Measurements from ENCODE around the gene KIAA0232.
"Not testable (repeated sequence)": the region's sequence is repeated elsewhere in the genome, so short reads cannot be mapped to it uniquely, and the experiment has no call there.

Gene KIAA0232

GRCh38 chr4:6820695-6821094 lies 38.2 kb downstream of the KIAA0232 start:
- Histone ChIP-seq H3K27ac (ENCODE audit: low read length) (no peak overlapping the region), H3K36me3 (ENCODE audit: control insufficient read depth in 1 of 2, insufficient read depth in 2 of 2, low read length in 2 of 2) (peaks cover 9 to 14% of the 10 kb centered on the region in 2 donors), H3K4me1 (ENCODE audit: control insufficient read depth in 1 of 2, insufficient read depth in 2 of 2, low read length in 2 of 2) (no peaks in the 10 kb centered on the region), H3K4me3 (ENCODE audit: low read depth in 1 of 2, low read length in 2 of 2) (no peak overlapping the region), H3K27me3 (ENCODE audit: low read depth, low read length) (no peaks in the 10 kb centered on the region), H3K9me3 (ENCODE audit: control insufficient read depth in 1 of 2, low read length in 2 of 2) (peaks cover 0 to 14% of the 10 kb centered on the region in 2 donors)

DNA sequence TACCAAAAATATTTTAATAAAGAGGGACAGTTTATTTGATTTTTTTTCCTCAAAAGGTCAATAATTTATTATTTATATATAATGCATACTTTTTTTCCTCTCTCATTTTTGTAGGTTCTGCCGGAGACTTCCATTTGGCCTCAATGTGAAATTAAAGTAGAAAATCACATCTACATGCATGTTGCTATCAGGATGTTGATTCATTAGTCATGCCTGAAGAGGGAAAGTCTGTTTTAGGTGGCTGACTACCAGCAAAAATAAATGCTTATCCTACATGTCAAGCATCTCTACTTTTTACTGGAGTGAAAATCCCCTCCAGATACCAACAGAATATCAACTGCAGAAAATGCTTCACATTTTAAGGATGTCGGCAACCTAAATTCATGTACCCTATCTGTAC lies 41.5 kb downstream of the KIAA0232 start:
- Histone ChIP-seq H3K9me3 (ENCODE audit: control insufficient read depth in 1 of 2, low read length in 2 of 2) (peaks cover 0 to 10% of the 10 kb centered on the region in 2 donors), H3K4me3 (ENCODE audit: low read depth in 1 of 2, low read length in 2 of 2) (no peak overlapping the region), H3K36me3 (ENCODE audit: control insufficient read depth in 1 of 2, insufficient read depth in 2 of 2, low read length in 2 of 2) (peaks cover 9 to 14% of the 10 kb centered on the region in 2 donors), H3K27me3 (ENCODE audit: low read depth, low read length) (no peaks in the 10 kb centered on the region), H3K4me1 (ENCODE audit: control insufficient read depth in 1 of 2, insufficient read depth in 2 of 2, low read length in 2 of 2) (no peaks in the 10 kb centered on the region), H3K27ac (ENCODE audit: low read length) (no peak overlapping the region)

DNA sequence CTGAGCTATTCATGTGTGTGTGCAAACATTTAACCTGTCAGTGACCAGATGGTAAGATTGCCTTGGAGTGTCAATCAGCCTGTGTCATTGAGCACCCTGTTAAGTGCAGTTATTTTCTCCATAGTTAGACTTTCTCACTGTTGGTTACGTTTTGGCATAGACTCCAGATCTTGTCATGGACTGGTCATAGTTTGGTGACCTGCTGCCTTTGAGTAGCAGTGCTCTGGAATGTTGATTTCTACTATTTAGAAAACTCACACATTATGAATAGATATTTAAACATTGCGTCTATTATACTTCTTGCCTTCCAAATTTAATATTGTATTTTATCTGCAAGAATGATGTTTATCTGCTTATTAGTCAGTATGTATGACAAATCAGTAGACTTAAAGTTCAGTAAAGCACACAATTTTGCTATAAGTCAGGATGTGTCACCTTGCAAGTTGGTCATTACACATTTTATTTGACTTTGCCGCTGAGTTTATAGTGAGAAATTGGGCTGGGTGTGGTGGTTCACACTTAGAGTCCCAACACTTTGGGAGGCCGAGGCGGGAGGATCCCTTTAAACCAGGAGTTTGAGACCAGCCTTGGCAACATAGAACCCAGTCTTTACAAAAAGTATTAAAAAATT lies 42.4 kb downstream of the KIAA0232 start:
- peaks cover 12 to 18% of the 10 kb centered on the region in 2 donors for H3K36me3 ChIP-seq (ENCODE audit: control insufficient read depth in 1 of 2, insufficient read depth in 2 of 2, low read length in 2 of 2)
- no peaks in the 10 kb centered on the region for H3K4me1 ChIP-seq (ENCODE audit: control insufficient read depth in 1 of 2, insufficient read depth in 2 of 2, low read length in 2 of 2)
- H3K4me3 ChIP-seq (ENCODE audit: low read depth in 1 of 2, low read length in 2 of 2): no peak overlapping the region
- H3K27ac ChIP-seq (ENCODE audit: low read length): no peak overlapping the region
- H3K9me3 ChIP-seq (ENCODE audit: control insufficient read depth in 1 of 2, low read length in 2 of 2): peaks cover 0 to 9% of the 10 kb centered on the region in 2 donors
- H3K27me3 ChIP-seq (ENCODE audit: low read depth, low read length): no peaks in the 10 kb centered on the region

DNA sequence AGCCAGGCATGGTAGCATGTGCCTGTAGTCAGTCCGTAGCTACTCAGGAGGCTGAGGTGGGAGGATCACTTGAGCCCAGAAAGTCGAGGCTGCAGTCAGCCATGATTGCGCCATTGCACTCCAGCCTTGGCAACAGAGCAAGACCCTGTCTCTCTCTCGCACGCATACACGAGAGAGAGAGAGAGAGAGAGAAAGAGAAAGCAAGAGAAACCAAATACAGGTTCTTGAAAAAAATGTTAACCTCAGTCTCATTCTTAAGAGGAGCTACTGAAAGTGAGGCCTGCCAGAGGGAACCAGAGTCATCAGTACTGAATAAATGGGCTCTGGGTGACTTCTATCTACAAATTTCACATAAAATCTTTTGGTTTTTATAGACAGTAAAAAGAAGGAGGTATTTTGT lies 42.9 kb downstream of the KIAA0232 start:
- H3K4me1 ChIP-seq (ENCODE audit: control insufficient read depth in 1 of 2, insufficient read depth in 2 of 2, low read length in 2 of 2): no peaks in the 10 kb centered on the region
- no peaks in the 10 kb centered on the region for H3K27me3 ChIP-seq (ENCODE audit: low read depth, low read length)
- peaks cover 12 to 20% of the 10 kb centered on the region in 2 donors for H3K36me3 ChIP-seq (ENCODE audit: control insufficient read depth in 1 of 2, insufficient read depth in 2 of 2, low read length in 2 of 2)

GRCh38 chr4:6826781-6827508 lies 44.4 kb downstream of the KIAA0232 start:
- peaks cover 12 to 20% of the 10 kb centered on the region in 2 donors for H3K36me3 ChIP-seq (ENCODE audit: control insufficient read depth in 1 of 2, insufficient read depth in 2 of 2, low read length in 2 of 2)
- H3K27ac ChIP-seq (ENCODE audit: low read length): no peak overlapping the region
- no peaks in the 10 kb centered on the region for H3K27me3 ChIP-seq (ENCODE audit: low read depth, low read length)
- H3K4me1 ChIP-seq (ENCODE audit: control insufficient read depth in 1 of 2, insufficient read depth in 2 of 2, low read length in 2 of 2): no peaks in the 10 kb centered on the region
- H3K4me3 ChIP-seq (ENCODE audit: low read depth in 1 of 2, low read length in 2 of 2): no peak overlapping the region
- H3K9me3 ChIP-seq (ENCODE audit: control insufficient read depth in 1 of 2, low read length in 2 of 2): no peaks in the 10 kb centered on the region

More for the DNA sequence above, 42.9 kb downstream of the KIAA0232 start:
- Histone ChIP-seq H3K27ac (ENCODE audit: low read length) (no peak overlapping the region), H3K9me3 (ENCODE audit: control insufficient read depth in 1 of 2, low read length in 2 of 2) (peaks cover 0 to 5% of the 10 kb centered on the region in 2 donors), H3K4me3 (ENCODE audit: low read depth in 1 of 2, low read length in 2 of 2) (no peak overlapping the region)

- no peaks in the 10 kb centered on the region for H3K9me3 ChIP-seq (ENCODE audit: control insufficient read depth in 1 of 2, low read length in 2 of 2)
- H3K4me3 ChIP-seq (ENCODE audit: low read depth in 1 of 2, low read length in 2 of 2): no peak overlapping the region
- peaks cover 12 to 20% of the 10 kb centered on the region in 2 donors for H3K36me3 ChIP-seq (ENCODE audit: control insufficient read depth in 1 of 2, insufficient read depth in 2 of 2, low read length in 2 of 2)
- no peak overlapping the region for H3K27ac ChIP-seq (ENCODE audit: low read length)
- no peaks in the 10 kb centered on the region for H3K4me1 ChIP-seq (ENCODE audit: control insufficient read depth in 1 of 2, insufficient read depth in 2 of 2, low read length in 2 of 2)
- H3K27me3 ChIP-seq (ENCODE audit: low read depth, low read length): no peaks in the 10 kb centered on the region
Measured at GRCh38 chr4:6829086-6829485, 46.6 kb downstream of the KIAA0232 start.

DNA sequence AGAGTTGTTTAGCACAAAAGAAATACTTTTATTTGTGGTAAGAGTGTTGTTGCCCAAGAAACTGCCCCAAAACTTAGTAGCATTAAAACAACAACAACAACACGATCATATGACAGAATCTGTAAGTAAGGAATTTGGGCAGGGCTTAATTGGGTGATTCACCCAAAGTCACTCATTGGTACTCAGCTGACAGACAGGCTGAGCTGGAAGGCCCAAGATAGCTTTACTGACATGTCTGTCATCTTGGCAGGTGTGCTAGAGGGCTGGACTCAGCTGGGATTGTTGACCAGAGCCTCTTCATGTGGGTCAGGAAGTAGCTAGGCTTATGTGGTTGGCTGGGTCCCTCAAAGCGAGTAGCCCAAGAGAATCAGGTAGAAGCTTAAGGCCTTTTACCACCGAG lies 52.3 kb downstream of the KIAA0232 start:
- H3K27ac ChIP-seq (ENCODE audit: low read length): no peak overlapping the region
- peaks cover 2 to 5% of the 10 kb centered on the region in 2 donors for H3K36me3 ChIP-seq (ENCODE audit: control insufficient read depth in 1 of 2, insufficient read depth in 2 of 2, low read length in 2 of 2)
- H3K4me3 ChIP-seq (ENCODE audit: low read depth in 1 of 2, low read length in 2 of 2): no peak overlapping the region
- H3K9me3 ChIP-seq (ENCODE audit: control insufficient read depth in 1 of 2, low read length in 2 of 2): no peaks in the 10 kb centered on the region
- peaks cover 0 to 6% of the 10 kb centered on the region in 2 donors for H3K4me1 ChIP-seq (ENCODE audit: control insufficient read depth in 1 of 2, insufficient read depth in 2 of 2, low read length in 2 of 2)
- no peaks in the 10 kb centered on the region for H3K27me3 ChIP-seq (ENCODE audit: low read depth, low read length)

- H3K36me3 ChIP-seq (ENCODE audit: control insufficient read depth in 1 of 2, insufficient read depth in 2 of 2, low read length in 2 of 2); H3K27me3 ChIP-seq (ENCODE audit: low read depth, low read length); H3K9me3 ChIP-seq (ENCODE audit: control insufficient read depth in 1 of 2, low read length in 2 of 2); H3K27ac ChIP-seq (ENCODE audit: low read length); H3K4me3 ChIP-seq (ENCODE audit: low read depth in 1 of 2, low read length in 2 of 2): not testable (repeated sequence)
- peaks cover 0 to 13% of the 10 kb centered on the region in 2 donors for H3K4me1 ChIP-seq (ENCODE audit: control insufficient read depth in 1 of 2, insufficient read depth in 2 of 2, low read length in 2 of 2)
Measured at GRCh38 chr4:6835616-6836015, 53.1 kb downstream of the KIAA0232 start.

DNA sequence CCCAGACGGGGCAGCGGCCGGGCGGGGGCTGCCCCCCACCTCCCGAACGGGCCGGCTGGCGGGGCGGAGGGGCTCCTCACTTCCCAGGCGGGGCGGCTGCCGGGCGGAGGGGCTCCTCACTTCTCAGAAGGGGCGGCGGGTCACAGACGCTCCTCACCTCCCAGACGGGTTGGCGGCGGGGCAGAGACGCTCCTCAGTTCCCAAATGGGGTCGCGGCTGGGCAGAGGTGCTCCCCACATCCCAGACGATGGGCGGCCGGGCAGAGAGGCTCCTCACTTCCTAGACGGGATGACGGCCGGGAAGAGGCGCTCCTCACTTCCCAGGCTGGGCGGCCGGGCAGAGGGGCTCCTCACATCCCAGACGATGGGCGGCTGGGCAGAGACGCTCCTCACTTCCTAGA lies 54.6 kb downstream of the KIAA0232 start:
- H3K9me3 ChIP-seq (ENCODE audit: control insufficient read depth in 1 of 2, low read length in 2 of 2); H3K27me3 ChIP-seq (ENCODE audit: low read depth, low read length); H3K36me3 ChIP-seq (ENCODE audit: control insufficient read depth in 1 of 2, insufficient read depth in 2 of 2, low read length in 2 of 2); H3K4me3 ChIP-seq (ENCODE audit: low read depth in 1 of 2, low read length in 2 of 2); H3K27ac ChIP-seq (ENCODE audit: low read length): not testable (repeated sequence)
- peaks cover 0 to 13% of the 10 kb centered on the region in 2 donors for H3K4me1 ChIP-seq (ENCODE audit: control insufficient read depth in 1 of 2, insufficient read depth in 2 of 2, low read length in 2 of 2)

- Histone ChIP-seq H3K9me3 (ENCODE audit: control insufficient read depth in 1 of 2, low read length in 2 of 2) (no peaks in the 10 kb centered on the region), H3K4me3 (ENCODE audit: low read depth in 1 of 2, low read length in 2 of 2) (no peak overlapping the region), H3K4me1 (ENCODE audit: control insufficient read depth in 1 of 2, insufficient read depth in 2 of 2, low read length in 2 of 2) (peaks cover 0 to 13% of the 10 kb centered on the region in 2 donors), H3K27ac (ENCODE audit: low read length) (no peak overlapping the region), H3K36me3 (ENCODE audit: control insufficient read depth in 1 of 2, insufficient read depth in 2 of 2, low read length in 2 of 2) (peaks cover 0 to 12% of the 10 kb centered on the region in 2 donors), H3K27me3 (ENCODE audit: low read depth, low read length) (no peaks in the 10 kb centered on the region)
Measured at GRCh38 chr4:6839579-6839978, 57.1 kb downstream of the KIAA0232 start.

GRCh38 chr4:6840062-6840976 lies 57.8 kb downstream of the KIAA0232 start:
- Histone ChIP-seq H3K9me3 (ENCODE audit: control insufficient read depth in 1 of 2, low read length in 2 of 2) (no peaks in the 10 kb centered on the region), H3K36me3 (ENCODE audit: control insufficient read depth in 1 of 2, insufficient read depth in 2 of 2, low read length in 2 of 2) (peaks cover 0 to 9% of the 10 kb centered on the region in 2 donors), H3K4me1 (ENCODE audit: control insufficient read depth in 1 of 2, insufficient read depth in 2 of 2, low read length in 2 of 2) (peaks cover 0 to 13% of the 10 kb centered on the region in 2 donors), H3K4me3 (ENCODE audit: low read depth in 1 of 2, low read length in 2 of 2) (no peak overlapping the region), H3K27ac (ENCODE audit: low read length) (no peak overlapping the region), H3K27me3 (ENCODE audit: low read depth, low read length) (no peaks in the 10 kb centered on the region)

Measured in muscle layer of duodenum (tissue), 2 donors.